Measurements from ENCODE around the gene ZNF618. TPM values are rescaled to one million over a fixed set of nuclear protein-coding genes. Genes with fewer than 3 reads are reported as not detected.

Gene ZNF618
- total RNA-seq, 2 experiments from 2014 or later: 0.12 to 0.33 TPM

- Mint-ChIP-seq H3K36me3 (no peaks in the 10 kb centered on the region), H3K4me1 (ENCODE audit: low read depth) (no peaks in the 10 kb centered on the region), H3K9me3 (no peaks in the 10 kb centered on the region), H3K4me3 (no peak overlapping the region), H3K27me3 (peaks cover 4% of the 10 kb centered on the region), H3K27ac (no peak overlapping the region)
- CTCF ChIA-PET: no interaction called here
- DNase-seq: no peak
- intact Hi-C loops (cut with micrococcal nuclease): no loop called here
- POLR2A ChIA-PET: no interaction called here
Observed at GRCh38 chr9:114046875-114047274, 170.8 kb downstream of the ZNF618 start.

- Mint-ChIP-seq H3K9me3 (no peaks in the 10 kb centered on the region), H3K27me3 (peaks cover 4% of the 10 kb centered on the region), H3K4me3 (no peak overlapping the region), H3K36me3 (no peaks in the 10 kb centered on the region), H3K4me1 (ENCODE audit: low read depth) (no peaks in the 10 kb centered on the region), H3K27ac (no peak overlapping the region)
- no peak for DNase-seq
- intact Hi-C loops (cut with micrococcal nuclease): no loop called here
- ChIA-PET CTCF (no interaction called here), POLR2A (no interaction called here)
Observed at GRCh38 chr9:114047717-114048116, 171.6 kb downstream of the ZNF618 start.

GRCh38 chr9:114048533-114049415 is 172.7 kb downstream of the ZNF618 start:
- Mint-ChIP-seq H3K36me3 (no peaks in the 10 kb centered on the region), H3K9me3 (no peaks in the 10 kb centered on the region), H3K27me3 (peaks cover 4% of the 10 kb centered on the region), H3K27ac (no peak overlapping the region), H3K4me1 (ENCODE audit: low read depth) (no peaks in the 10 kb centered on the region), H3K4me3 (no peak overlapping the region)
- POLR2A ChIA-PET: no interaction called here
- CTCF ChIA-PET: no interaction called here
- intact Hi-C loops (cut with micrococcal nuclease): no loop called here
- no peak for DNase-seq

- POLR2A ChIA-PET: no interaction called here
- H3K4me1 Mint-ChIP-seq (ENCODE audit: low read depth): no peaks in the 10 kb centered on the region
- CTCF ChIA-PET: interaction anchor here (0.6 kb wide), 1 partner anchor 8 kb away, joined by 5 read pairs; no protein-coding TSS in a partner anchor
- no peak for DNase-seq
- H3K9me3 Mint-ChIP-seq: no peaks in the 10 kb centered on the region
- H3K4me3 Mint-ChIP-seq: no peak overlapping the region
- intact Hi-C loops (cut with micrococcal nuclease): no loop called here
- H3K36me3 Mint-ChIP-seq: no peaks in the 10 kb centered on the region
- H3K27ac Mint-ChIP-seq: no peak overlapping the region
- peaks cover 4% of the 10 kb centered on the region for H3K27me3 Mint-ChIP-seq
Observed at GRCh38 chr9:114049441-114050225, 173.5 kb downstream of the ZNF618 start.

GRCh38 chr9:114050226-114050568 is 174.1 kb downstream of the ZNF618 start:
- CTCF ChIA-PET: interaction anchor here (0.6 kb wide), 1 partner anchor 7 kb away, joined by 5 read pairs; no protein-coding TSS in a partner anchor
- no peak for DNase-seq
- Mint-ChIP-seq H3K27ac (no peak overlapping the region), H3K27me3 (peaks cover 3% of the 10 kb centered on the region), H3K4me1 (ENCODE audit: low read depth) (no peaks in the 10 kb centered on the region), H3K4me3 (no peak overlapping the region), H3K9me3 (no peaks in the 10 kb centered on the region), H3K36me3 (no peaks in the 10 kb centered on the region)
- POLR2A ChIA-PET: no interaction called here
- intact Hi-C loops (cut with micrococcal nuclease): no loop called here

GRCh38 chr9:114050646-114051045 is 174.5 kb downstream of the ZNF618 start:
- Mint-ChIP-seq H3K36me3 (no peaks in the 10 kb centered on the region), H3K4me1 (ENCODE audit: low read depth) (no peaks in the 10 kb centered on the region), H3K4me3 (no peak overlapping the region), H3K27me3 (peaks cover 3% of the 10 kb centered on the region), H3K9me3 (no peaks in the 10 kb centered on the region), H3K27ac (no peak overlapping the region)
- intact Hi-C loops (cut with micrococcal nuclease): no loop called here
- no peak for DNase-seq
- POLR2A ChIA-PET: no interaction called here
- CTCF ChIA-PET: no interaction called here

GRCh38 chr9:114051281-114051680 is 175.2 kb downstream of the ZNF618 start:
- intact Hi-C loops (cut with micrococcal nuclease): no loop called here
- H3K27ac Mint-ChIP-seq: no peak overlapping the region
- no peak for DNase-seq
- H3K36me3 Mint-ChIP-seq: no peaks in the 10 kb centered on the region
- ChIA-PET CTCF (no interaction called here), POLR2A (no interaction called here)
- no peaks in the 10 kb centered on the region for H3K4me1 Mint-ChIP-seq (ENCODE audit: low read depth)
- H3K27me3 Mint-ChIP-seq: peaks cover 1% of the 10 kb centered on the region
- no peak overlapping the region for H3K4me3 Mint-ChIP-seq
- H3K9me3 Mint-ChIP-seq: no peaks in the 10 kb centered on the region

GRCh38 chr9:114051706-114052105 is 175.6 kb downstream of the ZNF618 start:
- Mint-ChIP-seq H3K36me3 (no peaks in the 10 kb centered on the region), H3K9me3 (no peaks in the 10 kb centered on the region), H3K4me1 (ENCODE audit: low read depth) (no peaks in the 10 kb centered on the region), H3K4me3 (no peak overlapping the region), H3K27ac (no peak overlapping the region), H3K27me3 (peaks cover 1% of the 10 kb centered on the region)
- ChIA-PET POLR2A (no interaction called here), CTCF (no interaction called here)
- DNase-seq: no peak
- intact Hi-C loops (cut with micrococcal nuclease): no loop called here

- Mint-ChIP-seq H3K36me3 (no peaks in the 10 kb centered on the region), H3K4me1 (ENCODE audit: low read depth) (no peaks in the 10 kb centered on the region), H3K27me3 (no peaks in the 10 kb centered on the region), H3K4me3 (no peak overlapping the region), H3K27ac (no peak overlapping the region), H3K9me3 (no peaks in the 10 kb centered on the region)
- DNase-seq: no peak
- ChIA-PET CTCF (no interaction called here), POLR2A (no interaction called here)
- intact Hi-C loops (cut with micrococcal nuclease): no loop called here
Observed at GRCh38 chr9:114053246-114054005, 177.3 kb downstream of the ZNF618 start.

GRCh38 chr9:114054191-114054690 is 178.1 kb downstream of the ZNF618 start:
- intact Hi-C loops (cut with micrococcal nuclease): no loop called here
- H3K27ac Mint-ChIP-seq: no peak overlapping the region
- ChIA-PET POLR2A (no interaction called here), CTCF (interaction anchor here (0.9 kb wide), 1 partner anchor 28 kb away, joined by 4 read pairs; no protein-coding TSS in a partner anchor)
- no peaks in the 10 kb centered on the region for H3K27me3 Mint-ChIP-seq
- H3K4me3 Mint-ChIP-seq: no peak overlapping the region
- DNase-seq: no peak
- no peaks in the 10 kb centered on the region for H3K36me3 Mint-ChIP-seq
- no peaks in the 10 kb centered on the region for H3K4me1 Mint-ChIP-seq (ENCODE audit: low read depth)
- H3K9me3 Mint-ChIP-seq: no peaks in the 10 kb centered on the region

GRCh38 chr9:114055061-114055460 is 179.0 kb downstream of the ZNF618 start:
- no peak overlapping the region for H3K4me3 Mint-ChIP-seq
- no peak for DNase-seq
- intact Hi-C loops (cut with micrococcal nuclease): no loop called here
- H3K9me3 Mint-ChIP-seq: no peaks in the 10 kb centered on the region
- ChIA-PET CTCF (interaction anchor here (0.9 kb wide), 1 partner anchor 27 kb away, joined by 4 read pairs; no protein-coding TSS in a partner anchor), POLR2A (no interaction called here)
- H3K4me1 Mint-ChIP-seq (ENCODE audit: low read depth): no peaks in the 10 kb centered on the region
- H3K36me3 Mint-ChIP-seq: no peaks in the 10 kb centered on the region
- H3K27me3 Mint-ChIP-seq: no peaks in the 10 kb centered on the region
- no peak overlapping the region for H3K27ac Mint-ChIP-seq

GRCh38 chr9:114055894-114056293 is 179.8 kb downstream of the ZNF618 start:
- Mint-ChIP-seq H3K27me3 (no peaks in the 10 kb centered on the region), H3K36me3 (no peaks in the 10 kb centered on the region), H3K4me1 (ENCODE audit: low read depth) (no peaks in the 10 kb centered on the region), H3K4me3 (no peak overlapping the region), H3K9me3 (no peaks in the 10 kb centered on the region), H3K27ac (no peak overlapping the region)
- POLR2A ChIA-PET: no interaction called here
- no peak for DNase-seq
- intact Hi-C loops (cut with micrococcal nuclease): no loop called here
- CTCF ChIA-PET: no interaction called here

Measured in activated CD4-positive, alpha-beta memory T cell treated with anti-CD3 and anti-CD28 coated beads for 36 hours (primary cell).